Esophagus muscularis mucosa (tissue), 4 donors: ENCODE results near the gene CFAP157. TPM values are rescaled to one million over a fixed set of nuclear protein-coding genes. Genes with fewer than 3 reads are reported as not detected.

ENCODE experiments used
- DNase-seq: peaks from one replicate; pipeline ENCODE4 v3.0.0-alpha.2; 2017; ENCODE audit errors: extremely low spot score
- H3K27ac ChIP-seq, 4 donors: fragments of 200-600 bp; sonication (generic); replicated peaks in 1 of 4; 1 replicate in 3 of 4; 2 replicates in 1 of 4; pipeline ENCODE4 v1.5.1; 2016 to 2019; ENCODE audit warnings: mild to moderate bottlenecking in 1 of 4
- H3K27me3 ChIP-seq, 4 donors: fragments of 200-600 bp; sonication (generic); one replicate each; pipeline versions ENCODE4 v1.5.1 to v1.6.0; 2016 to 2019
- H3K36me3 ChIP-seq, 4 donors: fragments of 200-600 bp; sonication (generic); one replicate each; pipeline ENCODE4 v1.5.1; 2016 to 2019
- H3K4me1 ChIP-seq, 4 donors: fragments of 200-600 bp; sonication (generic); one replicate each; pipeline ENCODE4 v1.5.1; 2016 to 2019
- H3K4me3 ChIP-seq, 4 donors: fragments of 200-600 bp; sonication (generic); 1 replicate in 2 of 4; 2 replicates in 2 of 4; pipeline ENCODE4 v1.5.1; 2016 to 2019; ENCODE audit warnings: mild to moderate bottlenecking in 4 of 4, moderate library complexity in 1 of 4
- H3K9me3 ChIP-seq, 4 donors: fragments of 200-600 bp; sonication (generic); 1 replicate in 3 of 4; 2 replicates in 1 of 4; pipeline ENCODE4 v1.5.1; 2016 to 2019
- CTCF ChIP-seq, 3 experiments: fragments of 200-600 bp in 2 of 3; fragments of 450-650 bp in 1 of 3; sonication (generic) in 2 of 3; IDR thresholded peaks; one replicate each; pipeline ENCODE4 v1.5.1; 2017 to 2019; ENCODE audit warnings: antibody characterized with exemption in 3 of 3, mild to moderate bottlenecking in 2 of 3, moderate library complexity in 1 of 3
- EP300 ChIP-seq: sonication (generic); formaldehyde crosslinking; IDR thresholded peaks from one replicate; pipeline ENCODE4 v1.6.1; 2017; ENCODE audit warnings: antibody characterized with exemption
- POLR2A ChIP-seq: fragments of 450-650 bp; IDR thresholded peaks from one replicate; pipeline ENCODE4 v1.6.1; 2017; ENCODE audit warnings: antibody characterized with exemption, moderate library complexity, mild to moderate bottlenecking, low read depth
- POLR2AphosphoS5 ChIP-seq, 2 donors: sonication (generic); formaldehyde crosslinking; IDR thresholded peaks; one replicate each; pipeline ENCODE4 v1.6.1; 2017; ENCODE audit warnings: antibody characterized with exemption in 2 of 2
- WGBS: methylation state at CpG from one replicate; pipeline ENCODE4 v1.1.5; 2018; 5-methylcytosine and 5-hydroxymethylcytosine counted together
- intact Hi-C: fragments of 100-400 bp; cut with DNase I; formaldehyde crosslinking; loops from one replicate; pipeline ENCODE4 v1.15.1; 2023
- total RNA-seq, 4 donors: library from RNA; depleted of rRNA; stranded (reverse); fragments of >200 nt; gene quantifications; one replicate each; pipeline versions ENCODE4 v1.1.0 to v1.2.1, GENCODE V29; 2016

CFAP157 gene
- total RNA-seq, 4 donors from 2014 or later: 0.26 to 0.42 TPM; not detected in 2

GRCh38 chr9:127761491-127761956 is 54.7 kb downstream of the CFAP157 start:
- intact Hi-C loops: no loop called here
- peaks cover 19 to 36% (median 25%) of the 10 kb centered on the region in 4 donors for H3K4me1 ChIP-seq
- peak overlapping the region in 3 of 4 donors; percentile 44 to 67 (median 63) for H3K27ac ChIP-seq
- H3K9me3 ChIP-seq: no peaks in the 10 kb centered on the region
- peak overlapping the region; percentile 9 to 28 (median 16) for H3K4me3 ChIP-seq
- no peak for TF ChIP-seq CTCF (IDR thresholded peaks at IDR 0.05)
- no peak for TF ChIP-seq POLR2AphosphoS5 (IDR thresholded peaks at IDR 0.05)
- TF ChIP-seq POLR2A: no peak
- no peak for TF ChIP-seq EP300
- H3K36me3 ChIP-seq: peaks cover 0 to 28% (median 0%) of the 10 kb centered on the region in 4 donors
- 58% methylated on average over 5 of the region's 5 CpGs for WGBS
- DNase-seq: no peak
- H3K27me3 ChIP-seq: peaks cover 0 to 66% (median 0%) of the 10 kb centered on the region in 4 donors

- peaks cover 0 to 33% (median 0%) of the 10 kb centered on the region in 4 donors for H3K36me3 ChIP-seq
- intact Hi-C loops: no loop called here
- DNase-seq: no peak
- WGBS: 34% methylated on average over 16 of the region's 16 CpGs
- TF ChIP-seq POLR2AphosphoS5 (IDR thresholded peaks at IDR 0.05): peak in 1 of 2 donors; percentile 5
- TF ChIP-seq CTCF (IDR thresholded peaks at IDR 0.05): no peak
- peak overlapping the region; percentile 9 to 28 (median 16) for H3K4me3 ChIP-seq
- H3K9me3 ChIP-seq: no peaks in the 10 kb centered on the region
- peaks cover 22 to 42% (median 31%) of the 10 kb centered on the region in 4 donors for H3K4me1 ChIP-seq
- H3K27ac ChIP-seq: peak overlapping the region; percentile 28 to 67 (median 60)
- H3K27me3 ChIP-seq: peaks cover 0 to 63% (median 0%) of the 10 kb centered on the region in 4 donors
Observed at GRCh38 chr9:127762111-127762676, 55.4 kb downstream of the CFAP157 start.

- Histone ChIP-seq H3K27me3 (peaks cover 0 to 59% (median 0%) of the 10 kb centered on the region in 4 donors), H3K27ac (peak overlapping the region in 3 of 4 donors; percentile 58 to 71 (median 63)), H3K9me3 (no peaks in the 10 kb centered on the region), H3K36me3 (peaks cover 0 to 25% (median 0%) of the 10 kb centered on the region in 4 donors), H3K4me3 (no peak overlapping the region), H3K4me1 (peaks cover 32 to 50% (median 42%) of the 10 kb centered on the region in 4 donors)
- no peak for DNase-seq
- TF ChIP-seq EP300: peak; percentile 67
- no peak for TF ChIP-seq POLR2A
- peak in 2 of 3 experiments; percentile 28 to 37 for TF ChIP-seq CTCF (IDR thresholded peaks at IDR 0.05)
- peak; percentile 36 to 63 for TF ChIP-seq POLR2AphosphoS5 (IDR thresholded peaks at IDR 0.05)
- intact Hi-C loops: no loop called here
- 50% methylated on average over 7 of the region's 7 CpGs for WGBS
Observed at GRCh38 chr9:127763918-127764384, 57.2 kb downstream of the CFAP157 start.

GRCh38 chr9:127765418-127765817 is 58.6 kb downstream of the CFAP157 start:
- Histone ChIP-seq H3K36me3 (peaks cover 0 to 20% (median 0%) of the 10 kb centered on the region in 4 donors), H3K27me3 (peaks cover 0 to 49% (median 0%) of the 10 kb centered on the region in 4 donors), H3K9me3 (no peaks in the 10 kb centered on the region), H3K27ac (peak overlapping the region in 1 of 4 donors; percentile 71), H3K4me1 (peaks cover 33 to 58% (median 43%) of the 10 kb centered on the region in 4 donors), H3K4me3 (no peak overlapping the region)
- DNase-seq: no peak
- TF ChIP-seq POLR2AphosphoS5 (IDR thresholded peaks at IDR 0.05) (no peak), POLR2A (no peak), CTCF (IDR thresholded peaks at IDR 0.05) (no peak), EP300 (no peak)
- WGBS: 89% methylated on average over 1 of the region's 1 CpG
- intact Hi-C loops: no loop called here

Other genes with a start within 250 kb of the CFAP157 start
- gene STXBP1, start 94.7 kb upstream of the CFAP157 start, total RNA-seq: 10 to 100 TPM; 17.2 to 34.0 (median 19.8) TPM
- gene PTRH1, start 8.7 kb downstream of the CFAP157 start, total RNA-seq: 10 to 100 TPM; 16.8 to 23.5 (median 20.5) TPM
- under 1 TPM in 3 of 4 donors, not detected in 1; under 0.01 to 0.17 (median 0.11) TPM for gene TTC16, start 9.1 kb downstream of the CFAP157 start, total RNA-seq
- 1 to 10 TPM; 5.4 to 9.2 (median 7.0) TPM for gene TOR2A, start 28.3 kb downstream of the CFAP157 start, total RNA-seq
- gene SH2D3C, start 71.7 kb downstream of the CFAP157 start, total RNA-seq: 10 to 100 TPM in 3 of 4 donors, 1 to 10 TPM in 1; 5.0 to 18.1 (median 14.3) TPM
- gene CDK9, start 79.0 kb downstream of the CFAP157 start, total RNA-seq: 10 to 100 TPM; 54.4 to 79.6 (median 71.7) TPM
- 10 to 100 TPM; 36.1 to 56.3 (median 50.1) TPM for gene FPGS, start 95.9 kb downstream of the CFAP157 start, total RNA-seq
- 10 to 100 TPM; 36.5 to 91.2 (median 78.3) TPM for gene ENG, start 147.7 kb downstream of the CFAP157 start, total RNA-seq
- 10 to 100 TPM; 37.4 to 75.0 (median 56.0) TPM for gene AK1, start 170.7 kb downstream of the CFAP157 start, total RNA-seq
- 100 to 1,000 TPM in 3 of 4 donors, 10 to 100 TPM in 1; 95.9 to 169 (median 125) TPM for gene ST6GALNAC6, start 192.6 kb downstream of the CFAP157 start, total RNA-seq
- 10 to 100 TPM; 20.3 to 44.8 (median 35.9) TPM for gene ST6GALNAC4, start 210.1 kb downstream of the CFAP157 start, total RNA-seq
- gene PIP5KL1, start 223.8 kb downstream of the CFAP157 start, total RNA-seq: 1 to 10 TPM; 1.3 to 2.8 (median 2.2) TPM
- 10 to 100 TPM in 1 of 4 donors, 1 to 10 TPM in 3; 6.6 to 13.3 (median 8.5) TPM for gene DPM2, start 230.9 kb downstream of the CFAP157 start, total RNA-seq